HFFc6 (cell line): ENCODE measurements around the gene TNFRSF21. TPM values are rescaled to one million over a fixed set of nuclear protein-coding genes. Genes with fewer than 3 reads are reported as not detected.

Experiments used
- DNase-seq: peaks from one replicate; pipeline ENCODE4 v3.0.0-alpha.2; 2018
- H3K27ac Mint-ChIP-seq: 2 replicates; pipeline ENCODE4 v1.8.0; 2020; ENCODE audit warnings: mild to moderate bottlenecking, mixed read lengths
- H3K27me3 Mint-ChIP-seq: 2 replicates; pipeline ENCODE4 v1.8.0; 2021; ENCODE audit warnings: mild to moderate bottlenecking, moderate library complexity, mixed read lengths; ENCODE audit not compliant: insufficient read depth
- H3K36me3 Mint-ChIP-seq: 2 replicates; pipeline ENCODE4 v1.8.0; 2021; ENCODE audit warnings: low read depth, mixed read lengths
- H3K4me1 Mint-ChIP-seq: 2 replicates; pipeline ENCODE4 v1.8.0; 2020; ENCODE audit warnings: low read depth, mixed read lengths
- H3K4me3 Mint-ChIP-seq: 2 replicates; pipeline ENCODE4 v1.8.0; 2020; ENCODE audit warnings: mild to moderate bottlenecking, moderate library complexity, mixed read lengths
- H3K9me3 Mint-ChIP-seq: 2 replicates; pipeline ENCODE4 v1.8.0; 2020; ENCODE audit warnings: mild to moderate bottlenecking, mixed read lengths
- CTCF ChIP-seq: fragments of 200-600 bp; sonication (generic); IDR thresholded peaks from 2 replicates; pipeline ENCODE4 v1.5.0; 2021; ENCODE audit warnings: antibody characterized with exemption, mild to moderate bottlenecking
- total RNA-seq, 6 experiments: library from RNA; stranded (reverse); fragmentation: NEBNext Ultra II Directional; extraction: Animal tissue kit (Norgen Biotek cat#: 25700); gene quantifications; 2 replicates in 1 of 6; 3 replicates in 5 of 6; pipeline ENCODE4 v1.2.3, GENCODE V29; 2021

The TNFRSF21 gene
- total RNA-seq, 6 experiments from 2014 or later = 1.6 to 20.4 (median 2.2) TPM

- H3K9me3 Mint-ChIP-seq = no peaks in the 10 kb centered on the region; the same call in 1 of the 2 replicates
- H3K36me3 Mint-ChIP-seq = no peaks in the 10 kb centered on the region
- no peak overlapping the region for H3K4me3 Mint-ChIP-seq
- no peak for TF ChIP-seq CTCF
- H3K27ac Mint-ChIP-seq = no peak overlapping the region
- peaks cover 5% of the 10 kb centered on the region; the same call in 1 of the 2 replicates for H3K27me3 Mint-ChIP-seq
- DNase-seq = no peak
- no peaks in the 10 kb centered on the region for H3K4me1 Mint-ChIP-seq
Measured at GRCh38 chr6:47352966-47353365, 43.3 kb upstream of the TNFRSF21 start.

- H3K27ac Mint-ChIP-seq = no peak overlapping the region
- no peaks in the 10 kb centered on the region for H3K36me3 Mint-ChIP-seq
- no peak for DNase-seq
- H3K27me3 Mint-ChIP-seq = peaks cover 5% of the 10 kb centered on the region; the same call in 1 of the 2 replicates
- no peaks in the 10 kb centered on the region for H3K4me1 Mint-ChIP-seq
- TF ChIP-seq CTCF = no peak; the same call in 1 of the 2 replicates
- H3K4me3 Mint-ChIP-seq = no peak overlapping the region
- H3K9me3 Mint-ChIP-seq = no peaks in the 10 kb centered on the region; the same call in 1 of the 2 replicates
Measured at GRCh38 chr6:47352194-47352920, 42.7 kb upstream of the TNFRSF21 start.

GRCh38 chr6:47351621-47352020, 41.9 kb upstream of the TNFRSF21 start:
- no peak for DNase-seq
- Mint-ChIP-seq H3K27me3 (peaks cover 5% of the 10 kb centered on the region; the same call in 1 of the 2 replicates), H3K4me1 (no peaks in the 10 kb centered on the region), H3K9me3 (no peaks in the 10 kb centered on the region; the same call in 1 of the 2 replicates), H3K36me3 (no peaks in the 10 kb centered on the region), H3K4me3 (no peak overlapping the region), H3K27ac (no peak overlapping the region)
- no peak for TF ChIP-seq CTCF

GRCh38 chr6:47349931-47350330, 40.2 kb upstream of the TNFRSF21 start:
- Mint-ChIP-seq H3K36me3 (no peaks in the 10 kb centered on the region), H3K9me3 (no peaks in the 10 kb centered on the region; the same call in 1 of the 2 replicates), H3K4me3 (no peak overlapping the region), H3K4me1 (no peaks in the 10 kb centered on the region), H3K27me3 (peaks cover 4% of the 10 kb centered on the region; the same call in 1 of the 2 replicates), H3K27ac (no peak overlapping the region)
- no peak for TF ChIP-seq CTCF
- no peak for DNase-seq

GRCh38 chr6:47348316-47348863, 38.7 kb upstream of the TNFRSF21 start:
- Mint-ChIP-seq H3K36me3 (no peaks in the 10 kb centered on the region), H3K4me3 (no peak overlapping the region), H3K27me3 (peaks cover 4% of the 10 kb centered on the region), H3K27ac (no peak overlapping the region), H3K4me1 (no peaks in the 10 kb centered on the region; the same call in 1 of the 2 replicates), H3K9me3 (no peaks in the 10 kb centered on the region; the same call in 1 of the 2 replicates)
- no peak for TF ChIP-seq CTCF
- no peak for DNase-seq
